Measurements from ENCODE around the gene HMCN1. TPM values are rescaled to one million over a fixed set of nuclear protein-coding genes. Genes with fewer than 3 reads are reported as not detected.
A peak's percentile ranks its signal among the peaks of the same experiment; 100 is the strongest.

Gene HMCN1
- polyA plus RNA-seq, 1 of the 3 experiments (the other 2 are of a cell fraction) = 59.5 TPM

DNA sequence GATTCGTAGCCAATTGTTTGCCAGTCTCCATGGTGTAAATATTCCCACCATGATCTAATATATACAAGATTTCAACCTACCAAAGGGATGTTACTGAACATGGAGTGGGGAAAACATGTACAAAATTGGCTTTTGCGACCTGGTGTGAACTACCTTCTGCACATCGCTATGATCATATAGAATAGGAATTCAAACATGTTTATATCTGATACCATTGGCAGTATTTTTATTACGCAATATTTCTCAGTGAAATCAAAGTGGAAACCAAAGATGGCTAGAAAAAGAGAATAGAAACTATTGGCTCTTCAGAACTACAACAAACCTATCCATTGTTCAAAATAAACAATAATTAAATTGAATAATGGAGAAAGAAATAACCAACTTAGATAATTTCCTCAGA lies 355.7 kb downstream of the HMCN1 start:
- Histone ChIP-seq H3K9me3 (no peaks in the 10 kb centered on the region), H3K4me2 (no peak overlapping the region), H3K9me2 (no peaks in the 10 kb centered on the region), H4K20me1 (ENCODE audit: insufficient read depth) (no peaks in the 10 kb centered on the region), H3K79me2 (ENCODE audit: insufficient read depth) (no peaks in the 10 kb centered on the region), H3K9ac (no peak overlapping the region), H3K36me3 (replicated peaks in 1 of 2; ENCODE audit: control insufficient read depth in 1 of 2, insufficient read depth in 2 of 2, low read length in 1 of 2) (peaks cover 0 to 40% of the 10 kb centered on the region in 2 experiments), H3K4me1 (ENCODE audit: control insufficient read depth in 1 of 2, insufficient read depth in 2 of 2, low read depth in 1 of 2, low read length in 1 of 2) (peaks cover 0 to 16% of the 10 kb centered on the region in 2 experiments; a peak in 2 of 4 replicates), H2AFZ (ENCODE audit: low read depth) (no peak overlapping the region), H3K4me3 (ENCODE audit: low read depth in 2 of 2, low read length in 1 of 2) (no peak overlapping the region), H3F3A (replicated peaks; ENCODE audit: insufficient read depth) (no peaks in the 10 kb centered on the region), H3K27me3 (ENCODE audit: insufficient read depth) (no peaks in the 10 kb centered on the region), H3K27ac (ENCODE audit: low read depth in 2 of 2, low read length in 1 of 2) (no peak overlapping the region)
- ChIA-PET CTCF (no interaction called here), POLR2A (no interaction called here)
- no peak for DNase-seq
- TF ChIP-seq FOXM1 (IDR thresholded peaks at IDR 0.05; ENCODE audit: low read depth) (no peak), RXRA (IDR thresholded peaks at IDR 0.05; ENCODE audit: borderline replicate concordance, low read depth) (no peak), NRF1 (IDR thresholded peaks at IDR 0.05; ENCODE audit: low read depth, low read length) (no peak), GABPA (IDR thresholded peaks at IDR 0.05; ENCODE audit: low read depth) (no peak), TEAD4 (IDR thresholded peaks at IDR 0.05; ENCODE audit: borderline replicate concordance, insufficient read depth) (no peak), ELF1 (IDR thresholded peaks at IDR 0.05) (no peak), RCOR1 (IDR thresholded peaks at IDR 0.05; ENCODE audit: low read length) (no peak)
- WGBS (ENCODE audit: low lambda C conversion rate) = 13% methylated on average over 4 of the region's 4 CpGs

DNA sequence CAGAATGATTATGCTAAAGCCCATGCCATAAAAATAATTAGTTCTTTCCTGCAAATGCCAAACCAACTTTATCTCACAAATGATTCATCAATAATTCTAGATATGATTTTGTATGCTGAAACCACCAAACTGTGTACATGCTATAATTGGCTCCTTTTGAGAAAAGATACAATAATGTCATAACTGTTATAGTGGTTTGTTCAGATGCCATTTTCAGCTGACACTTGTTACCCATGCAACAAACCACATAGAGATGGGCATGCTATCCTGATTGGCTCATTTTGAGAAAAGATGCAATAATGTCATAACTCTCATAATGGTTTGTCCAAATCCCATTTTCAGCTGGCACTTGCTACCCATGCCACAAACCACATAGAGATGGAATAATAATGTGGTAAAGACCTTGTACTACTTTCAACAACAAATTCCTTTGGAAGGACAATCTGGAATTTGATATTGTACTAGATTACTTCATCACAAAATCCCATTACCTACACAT lies 357.1 kb downstream of the HMCN1 start:
- Histone ChIP-seq H3K9ac (no peak overlapping the region), H4K20me1 (ENCODE audit: insufficient read depth) (no peaks in the 10 kb centered on the region), H3K9me2 (no peaks in the 10 kb centered on the region), H3K27ac (ENCODE audit: low read depth in 2 of 2, low read length in 1 of 2) (no peak overlapping the region), H3K4me3 (ENCODE audit: low read depth in 2 of 2, low read length in 1 of 2) (no peak overlapping the region), H3K27me3 (ENCODE audit: insufficient read depth) (no peaks in the 10 kb centered on the region), H2AFZ (ENCODE audit: low read depth) (no peak overlapping the region), H3K9me3 (no peaks in the 10 kb centered on the region), H3F3A (replicated peaks; ENCODE audit: insufficient read depth) (no peaks in the 10 kb centered on the region), H3K4me1 (ENCODE audit: control insufficient read depth in 1 of 2, insufficient read depth in 2 of 2, low read depth in 1 of 2, low read length in 1 of 2) (peaks cover 0 to 16% of the 10 kb centered on the region in 2 experiments; a peak in 2 of 4 replicates), H3K36me3 (replicated peaks in 1 of 2; ENCODE audit: control insufficient read depth in 1 of 2, insufficient read depth in 2 of 2, low read length in 1 of 2) (peaks cover 3 to 44% of the 10 kb centered on the region in 2 experiments), H3K4me2 (no peak overlapping the region), H3K79me2 (ENCODE audit: insufficient read depth) (no peaks in the 10 kb centered on the region)
- CTCF ChIA-PET = no interaction called here
- POLR2A ChIA-PET = no interaction called here
- TF ChIP-seq RCOR1 (IDR thresholded peaks at IDR 0.05; ENCODE audit: low read length) (no peak), GABPA (IDR thresholded peaks at IDR 0.05; ENCODE audit: low read depth) (no peak), RXRA (IDR thresholded peaks at IDR 0.05; ENCODE audit: borderline replicate concordance, low read depth) (no peak)
- DNase-seq = no peak

DNA sequence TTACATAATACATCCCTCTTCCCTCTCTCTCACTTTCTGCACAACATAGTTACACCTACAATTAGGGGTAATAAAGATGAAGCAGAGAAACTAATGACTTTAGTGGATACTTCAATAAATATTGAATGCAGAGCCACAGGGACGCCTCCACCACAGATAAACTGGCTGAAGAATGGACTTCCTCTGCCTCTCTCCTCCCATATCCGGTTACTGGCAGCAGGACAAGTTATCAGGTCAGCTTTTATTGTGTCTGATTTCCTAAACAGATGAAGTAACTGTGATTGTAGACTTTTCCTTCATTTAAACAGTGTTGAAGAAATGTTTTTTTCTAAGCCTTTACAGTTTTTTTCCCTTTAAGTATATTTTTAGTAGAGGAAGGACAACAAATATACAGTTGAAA lies 359.2 kb downstream of the HMCN1 start:
- H2AFZ ChIP-seq (ENCODE audit: low read depth) = no peak overlapping the region
- no peaks in the 10 kb centered on the region for H3K9me2 ChIP-seq
- H3K27me3 ChIP-seq (ENCODE audit: insufficient read depth) = no peaks in the 10 kb centered on the region
- no peak overlapping the region for H3K4me2 ChIP-seq
- no peaks in the 10 kb centered on the region for H3K79me2 ChIP-seq (ENCODE audit: insufficient read depth)
- 17% methylated on average over 2 of the region's 2 CpGs for WGBS (ENCODE audit: low lambda C conversion rate)
- H3K4me1 ChIP-seq (ENCODE audit: control insufficient read depth in 1 of 2, insufficient read depth in 2 of 2, low read depth in 1 of 2, low read length in 1 of 2) = peaks cover 0 to 16% of the 10 kb centered on the region in 2 experiments; a peak in 2 of 4 replicates
- no peaks in the 10 kb centered on the region for H4K20me1 ChIP-seq (ENCODE audit: insufficient read depth)
- H3K9me3 ChIP-seq = no peaks in the 10 kb centered on the region
- H3K27ac ChIP-seq (ENCODE audit: low read depth in 2 of 2, low read length in 1 of 2) = peak overlapping the region; percentile 26 to 31; a peak in 2 of 4 replicates
- ChIA-PET POLR2A (no interaction called here), CTCF (no interaction called here)
- no peaks in the 10 kb centered on the region for H3F3A ChIP-seq (replicated peaks; ENCODE audit: insufficient read depth)
- peaks cover 3 to 32% of the 10 kb centered on the region in 2 experiments for H3K36me3 ChIP-seq (replicated peaks in 1 of 2; ENCODE audit: control insufficient read depth in 1 of 2, insufficient read depth in 2 of 2, low read length in 1 of 2)
- TF ChIP-seq MEF2A (IDR thresholded peaks at IDR 0.05; ENCODE audit: borderline replicate concordance, low read depth) (no peak), NFIC (IDR thresholded peaks at IDR 0.05; ENCODE audit: borderline replicate concordance) (no peak), REST (IDR thresholded peaks at IDR 0.05; ENCODE audit: low read depth, low read length) (no peak), EZH2phosphoT487 (IDR thresholded peaks at IDR 0.05; ENCODE audit: borderline replicate concordance, low read depth) (no peak), RAD21 (IDR thresholded peaks at IDR 0.05; ENCODE audit: low read length) (no peak), TEAD4 (IDR thresholded peaks at IDR 0.05; ENCODE audit: borderline replicate concordance, insufficient read depth) (no peak), YY1 (IDR thresholded peaks at IDR 0.05; ENCODE audit: low read depth) (no peak)
- DNase-seq = no peak
- H3K9ac ChIP-seq = no peak overlapping the region
- H3K4me3 ChIP-seq (ENCODE audit: low read depth in 2 of 2, low read length in 1 of 2) = no peak overlapping the region
